ENCODE results near the gene MOGAT3.
A peak's percentile ranks its signal among the peaks of the same experiment; 100 is the strongest.

The MOGAT3 gene

GRCh38 chr7:101180130-101180755, 20.6 kb downstream of the MOGAT3 start, which contains the start of gene NAT16:
Gene NAT16, minus strand, starts transcription at chr7:101180293. Its CDS starts 5,486 bp downstream, at chr7:101174807.
- DNase-seq: peak in 1 of 3 donors; percentile 36
- H3K4me3 ChIP-seq (ENCODE audit: control insufficient read depth in 1 of 7, extremely low read depth in 1 of 7, insufficient read depth in 4 of 7, low read depth in 2 of 7, low read length in 6 of 7): peak within 1 kb of the TSS in 1 of 7 experiments; percentile 36
- CTCF ChIA-PET: interaction anchor here (2.1 kb wide), 1 partner anchor 12 kb away, joined by 7 read pairs; no protein-coding TSS in a partner anchor
- peaks cover 22 to 82% (median 35%) of the 10 kb centered on the region in 5 experiments for H3K27me3 ChIP-seq (replicated peaks in 2 of 5; ENCODE audit: control insufficient read depth in 4 of 5, insufficient read depth in 5 of 5, low read length in 4 of 5)
- H3K36me3 ChIP-seq (ENCODE audit: control insufficient read depth in 4 of 4, insufficient read depth in 4 of 4, low read length in 3 of 4): no peaks in the 10 kb centered on the region
- 3% methylated on average over 40 of the region's 56 CpGs for WGBS (ENCODE audit: insufficient coverage)
- peaks cover 0 to 13% (median 4%) of the 10 kb centered on the region in 4 experiments for H3K4me1 ChIP-seq (ENCODE audit: control extremely low read depth in 1 of 4, control insufficient read depth in 4 of 4, insufficient read depth in 4 of 4, low read length in 3 of 4)
- H3K27ac ChIP-seq (ENCODE audit: insufficient read depth in 1 of 2, low read depth in 1 of 2, low read length in 2 of 2, poor library complexity in 1 of 2, severe bottlenecking in 2 of 2): no peak within 1 kb of the TSS
- POLR2A ChIA-PET: no interaction called here
- no peaks in the 10 kb centered on the region for H3K9me3 ChIP-seq (ENCODE audit: control extremely low read depth in 1 of 5, control insufficient read depth in 4 of 5, insufficient read depth in 2 of 5, low read depth in 1 of 5, low read length in 4 of 5)

- Histone ChIP-seq H3K4me3 (ENCODE audit: control insufficient read depth in 1 of 7, extremely low read depth in 1 of 7, insufficient read depth in 4 of 7, low read depth in 2 of 7, low read length in 6 of 7) (peak overlapping the region in 1 of 7 experiments; percentile 36), H3K4me1 (ENCODE audit: control extremely low read depth in 1 of 4, control insufficient read depth in 4 of 4, insufficient read depth in 4 of 4, low read length in 3 of 4) (peaks cover 0 to 13% (median 4%) of the 10 kb centered on the region in 4 experiments), H3K36me3 (ENCODE audit: control insufficient read depth in 4 of 4, insufficient read depth in 4 of 4, low read length in 3 of 4) (no peaks in the 10 kb centered on the region), H3K27me3 (replicated peaks in 2 of 5; ENCODE audit: control insufficient read depth in 4 of 5, insufficient read depth in 5 of 5, low read length in 4 of 5) (peaks cover 21 to 85% (median 40%) of the 10 kb centered on the region in 5 experiments), H3K9me3 (ENCODE audit: control extremely low read depth in 1 of 5, control insufficient read depth in 4 of 5, insufficient read depth in 2 of 5, low read depth in 1 of 5, low read length in 4 of 5) (no peaks in the 10 kb centered on the region), H3K27ac (ENCODE audit: insufficient read depth in 1 of 2, low read depth in 1 of 2, low read length in 2 of 2, poor library complexity in 1 of 2, severe bottlenecking in 2 of 2) (no peak overlapping the region)
- ChIA-PET CTCF (interaction anchor here (2.1 kb wide), 1 partner anchor 13 kb away, joined by 7 read pairs; no protein-coding TSS in a partner anchor), POLR2A (no interaction called here)
- 3% methylated on average over 25 of the region's 27 CpGs for WGBS (ENCODE audit: insufficient coverage)
- no peak for DNase-seq
Measured at GRCh38 chr7:101179713-101180112, 21.1 kb downstream of the MOGAT3 start.

GRCh38 chr7:101179117-101179516, 21.7 kb downstream of the MOGAT3 start:
- peak in 1 of 3 donors; percentile 38 for DNase-seq
- no peaks in the 10 kb centered on the region for H3K9me3 ChIP-seq (ENCODE audit: control extremely low read depth in 1 of 5, control insufficient read depth in 4 of 5, insufficient read depth in 2 of 5, low read depth in 1 of 5, low read length in 4 of 5)
- ChIA-PET CTCF (no interaction called here), POLR2A (no interaction called here)
- no peak overlapping the region for H3K4me3 ChIP-seq (ENCODE audit: control insufficient read depth in 1 of 7, extremely low read depth in 1 of 7, insufficient read depth in 4 of 7, low read depth in 2 of 7, low read length in 6 of 7)
- H3K4me1 ChIP-seq (ENCODE audit: control extremely low read depth in 1 of 4, control insufficient read depth in 4 of 4, insufficient read depth in 4 of 4, low read length in 3 of 4): peaks cover 0 to 17% (median 7%) of the 10 kb centered on the region in 4 experiments
- WGBS (ENCODE audit: insufficient coverage): 3% methylated on average over 11 of the region's 20 CpGs
- H3K27me3 ChIP-seq (replicated peaks in 2 of 5; ENCODE audit: control insufficient read depth in 4 of 5, insufficient read depth in 5 of 5, low read length in 4 of 5): peaks cover 21 to 85% (median 43%) of the 10 kb centered on the region in 5 experiments
- no peaks in the 10 kb centered on the region for H3K36me3 ChIP-seq (ENCODE audit: control insufficient read depth in 4 of 4, insufficient read depth in 4 of 4, low read length in 3 of 4)
- no peak overlapping the region for H3K27ac ChIP-seq (ENCODE audit: insufficient read depth in 1 of 2, low read depth in 1 of 2, low read length in 2 of 2, poor library complexity in 1 of 2, severe bottlenecking in 2 of 2)

GRCh38 chr7:101177644-101178043, 23.2 kb downstream of the MOGAT3 start:
- peaks cover 20 to 98% (median 43%) of the 10 kb centered on the region in 5 experiments for H3K27me3 ChIP-seq (replicated peaks in 2 of 5; ENCODE audit: control insufficient read depth in 4 of 5, insufficient read depth in 5 of 5, low read length in 4 of 5)
- 100% methylated on average over 2 of the region's 2 CpGs for WGBS (ENCODE audit: insufficient coverage)
- H3K4me3 ChIP-seq (ENCODE audit: control insufficient read depth in 1 of 7, extremely low read depth in 1 of 7, insufficient read depth in 4 of 7, low read depth in 2 of 7, low read length in 6 of 7): no peak overlapping the region
- no peaks in the 10 kb centered on the region for H3K36me3 ChIP-seq (ENCODE audit: control insufficient read depth in 4 of 4, insufficient read depth in 4 of 4, low read length in 3 of 4)
- CTCF ChIA-PET: interaction anchor here (0.6 to 2.3 kb wide), 3 partner anchors 15 to 86 kb away, joined by 3 to 8 read pairs (median 4); no protein-coding TSS in a partner anchor
- POLR2A ChIA-PET: interaction anchor here (0.6 to 0.7 kb wide), 3 partner anchors 8 to 64 kb away, joined by 3 to 5 read pairs (median 3); no protein-coding TSS in a partner anchor
- H3K4me1 ChIP-seq (ENCODE audit: control extremely low read depth in 1 of 4, control insufficient read depth in 4 of 4, insufficient read depth in 4 of 4, low read length in 3 of 4): peaks cover 0 to 32% (median 18%) of the 10 kb centered on the region in 4 experiments
- no peak for DNase-seq
- H3K27ac ChIP-seq (ENCODE audit: insufficient read depth in 1 of 2, low read depth in 1 of 2, low read length in 2 of 2, poor library complexity in 1 of 2, severe bottlenecking in 2 of 2): no peak overlapping the region
- no peaks in the 10 kb centered on the region for H3K9me3 ChIP-seq (ENCODE audit: control extremely low read depth in 1 of 5, control insufficient read depth in 4 of 5, insufficient read depth in 2 of 5, low read depth in 1 of 5, low read length in 4 of 5)

GRCh38 chr7:101175664-101176063, 25.2 kb downstream of the MOGAT3 start:
- no peak overlapping the region for H3K4me3 ChIP-seq (ENCODE audit: control insufficient read depth in 1 of 7, extremely low read depth in 1 of 7, insufficient read depth in 4 of 7, low read depth in 2 of 7, low read length in 6 of 7)
- WGBS (ENCODE audit: insufficient coverage): 67% methylated on average over 1 of the region's 3 CpGs
- peaks cover 13 to 100% (median 51%) of the 10 kb centered on the region in 5 experiments for H3K27me3 ChIP-seq (replicated peaks in 2 of 5; ENCODE audit: control insufficient read depth in 4 of 5, insufficient read depth in 5 of 5, low read length in 4 of 5)
- H3K36me3 ChIP-seq (ENCODE audit: control insufficient read depth in 4 of 4, insufficient read depth in 4 of 4, low read length in 3 of 4): no peaks in the 10 kb centered on the region
- DNase-seq: no peak
- H3K9me3 ChIP-seq (ENCODE audit: control extremely low read depth in 1 of 5, control insufficient read depth in 4 of 5, insufficient read depth in 2 of 5, low read depth in 1 of 5, low read length in 4 of 5): no peaks in the 10 kb centered on the region
- no peak overlapping the region for H3K27ac ChIP-seq (ENCODE audit: insufficient read depth in 1 of 2, low read depth in 1 of 2, low read length in 2 of 2, poor library complexity in 1 of 2, severe bottlenecking in 2 of 2)
- peaks cover 0 to 49% (median 30%) of the 10 kb centered on the region in 4 experiments for H3K4me1 ChIP-seq (ENCODE audit: control extremely low read depth in 1 of 4, control insufficient read depth in 4 of 4, insufficient read depth in 4 of 4, low read length in 3 of 4)
- POLR2A ChIA-PET: no interaction called here
- CTCF ChIA-PET: interaction anchor here (1.2 to 2.9 kb wide), 4 partner anchors 14 to 107 kb away, joined by 3 to 16 read pairs (median 6); no protein-coding TSS in a partner anchor

- ChIA-PET POLR2A (interaction anchor here (1.3 kb wide), 1 partner anchor 19 kb away, joined by 3 read pairs; no protein-coding TSS in a partner anchor), CTCF (interaction anchor here (0.8 to 2.9 kb wide), 11 partner anchors 8 to 108 kb away, joined by 3 to 17 read pairs (median 3); no protein-coding TSS in a partner anchor)
- peak in 1 of 3 donors; percentile 40 for DNase-seq
- Histone ChIP-seq H3K9me3 (ENCODE audit: control extremely low read depth in 1 of 5, control insufficient read depth in 4 of 5, insufficient read depth in 2 of 5, low read depth in 1 of 5, low read length in 4 of 5) (no peaks in the 10 kb centered on the region), H3K27me3 (replicated peaks in 2 of 5; ENCODE audit: control insufficient read depth in 4 of 5, insufficient read depth in 5 of 5, low read length in 4 of 5) (peaks cover 15 to 100% (median 57%) of the 10 kb centered on the region in 5 experiments), H3K27ac (ENCODE audit: insufficient read depth in 1 of 2, low read depth in 1 of 2, low read length in 2 of 2, poor library complexity in 1 of 2, severe bottlenecking in 2 of 2) (no peak overlapping the region), H3K4me1 (ENCODE audit: control extremely low read depth in 1 of 4, control insufficient read depth in 4 of 4, insufficient read depth in 4 of 4, low read length in 3 of 4) (peaks cover 0 to 43% (median 33%) of the 10 kb centered on the region in 4 experiments), H3K4me3 (ENCODE audit: control insufficient read depth in 1 of 7, extremely low read depth in 1 of 7, insufficient read depth in 4 of 7, low read depth in 2 of 7, low read length in 6 of 7) (no peak overlapping the region), H3K36me3 (ENCODE audit: control insufficient read depth in 4 of 4, insufficient read depth in 4 of 4, low read length in 3 of 4) (no peaks in the 10 kb centered on the region)
- WGBS (ENCODE audit: insufficient coverage): 7% methylated on average over 19 of the region's 28 CpGs
Measured at GRCh38 chr7:101174322-101174854, 26.4 kb downstream of the MOGAT3 start.

Data from common myeloid progenitor, CD34-positive (primary cell).